HEK293 (cell line): ENCODE results near the gene SDR42E1.

Experiments used
- YY1 ChIP-seq: fragments of 450-650 bp; formaldehyde crosslinking; IDR thresholded peaks from 2 replicates; pipeline ENCODE4 v1.5.1; 2018; ENCODE audit warnings: missing biosample characterization, missing genetic modification characterization
- ZEB2 ChIP-seq: fragments of 450-650 bp; formaldehyde crosslinking; IDR thresholded peaks from 2 replicates; pipeline ENCODE4 v1.5.1; 2016; ENCODE audit warnings: missing biosample characterization, missing genetic modification characterization
- ZNF513 ChIP-seq: fragments of 450-650 bp; IDR thresholded peaks from 2 replicates; pipeline ENCODE4 v1.5.1; 2018; ENCODE audit warnings: missing biosample characterization, missing genetic modification characterization
- ZNF626 ChIP-seq: fragments of 450-650 bp; sonication (Bioruptor Pico); formaldehyde crosslinking; IDR thresholded peaks from 2 replicates; pipeline ENCODE4 v1.5.1; 2018; ENCODE audit warnings: missing biosample characterization, missing genetic modification characterization, inconsistent platforms

- TF ChIP-seq ZNF513 (tag by site-specific recombination) (no peak), ZEB2 (no peak), YY1 (no peak), ZNF626 (no peak)
Observed at GRCh38 chr16:82034981-82035612, 23.8 kb upstream of the SDR42E1 start, which contains the start of gene HSD17B2.
